HepG2 (cell line): ENCODE results near the gene PLEKHG2. TPM values are rescaled to one million over a fixed set of nuclear protein-coding genes. Genes with fewer than 3 reads are reported as not detected.

Experiments
- DBP ChIP-seq: sonication (generic); formaldehyde crosslinking; IDR thresholded peaks from 2 replicates; pipeline ENCODE4 v1.4.0; 2020; ENCODE audit warnings: missing genetic modification reagents; ENCODE audit errors: not compliant biosample characterization
- HIC2 ChIP-seq: sonication (generic); formaldehyde crosslinking; IDR thresholded peaks from 2 replicates; pipeline ENCODE4 v1.9.0; 2022; ENCODE audit warnings: low read depth, missing genetic modification reagents
- LBX2 ChIP-seq: sonication (generic); formaldehyde crosslinking; IDR thresholded peaks from 2 replicates; pipeline ENCODE4 v1.5.0; 2020; ENCODE audit warnings: missing genetic modification reagents, mild to moderate bottlenecking, borderline replicate concordance
- LRRFIP1 ChIP-seq: sonication (generic); formaldehyde crosslinking; conservative IDR thresholded peaks from 2 replicates; pipeline ENCODE4 v1.4.0; 2020; ENCODE audit warnings: missing genetic modification reagents
- MAF1 ChIP-seq: sonication (generic); formaldehyde crosslinking; IDR thresholded peaks from 2 replicates; pipeline ENCODE4 v1.5.0; 2020; ENCODE audit warnings: missing genetic modification reagents, borderline replicate concordance
- PATZ1 ChIP-seq: sonication (generic); formaldehyde crosslinking; IDR thresholded peaks from 2 replicates; pipeline ENCODE4 v1.4.0; 2020; ENCODE audit warnings: missing genetic modification reagents
- THAP11 ChIP-seq: IDR thresholded peaks from 2 replicates; pipeline ENCODE4 v1.6.1; 2016; ENCODE audit warnings: missing biosample characterization, missing genetic modification reagents
- ZFP36L1 ChIP-seq: sonication (generic); formaldehyde crosslinking; IDR thresholded peaks from 2 replicates; pipeline ENCODE4 v1.8.0; 2022; ENCODE audit warnings: mild to moderate bottlenecking, missing genetic modification reagents, moderate library complexity
- ZFP37 ChIP-seq: sonication (generic); formaldehyde crosslinking; IDR thresholded peaks from 2 replicates; pipeline ENCODE4 v1.4.0; 2020; ENCODE audit warnings: missing genetic modification reagents, borderline replicate concordance
- ZNF331 ChIP-seq: sonication (generic); formaldehyde crosslinking; IDR thresholded peaks from 2 replicates; pipeline ENCODE4 v1.4.0; 2020; ENCODE audit warnings: missing genetic modification reagents
- ZNF343 ChIP-seq: sonication (generic); formaldehyde crosslinking; IDR thresholded peaks from 2 replicates; pipeline ENCODE4 v1.4.0; 2020; ENCODE audit warnings: mild to moderate bottlenecking, missing genetic modification reagents
- ZNF460 ChIP-seq: sonication (generic); formaldehyde crosslinking; IDR thresholded peaks from 2 replicates; pipeline ENCODE4 v1.5.1; 2020; ENCODE audit warnings: missing genetic modification reagents, mild to moderate bottlenecking, borderline replicate concordance
- ZNF543 ChIP-seq: sonication (generic); formaldehyde crosslinking; IDR thresholded peaks from 2 replicates; pipeline ENCODE4 v1.4.0; 2020; ENCODE audit warnings: mild to moderate bottlenecking, missing genetic modification reagents
- ZNF558 ChIP-seq: sonication (generic); formaldehyde crosslinking; IDR thresholded peaks from 2 replicates; pipeline ENCODE4 v1.9.0; 2022; ENCODE audit warnings: mild to moderate bottlenecking, missing genetic modification reagents, borderline replicate concordance
- ZNF639 ChIP-seq: conservative IDR thresholded peaks from 2 replicates; pipeline ENCODE4 v1.6.1; 2018; ENCODE audit warnings: missing genetic modification reagents
- ZNF674 ChIP-seq: sonication (generic); formaldehyde crosslinking; IDR thresholded peaks from 2 replicates; pipeline ENCODE4 v1.5.0; 2020; ENCODE audit warnings: low read depth, mild to moderate bottlenecking, missing genetic modification reagents
- ZNF724P ChIP-seq: sonication (generic); formaldehyde crosslinking; IDR thresholded peaks from 2 replicates; pipeline ENCODE4 v1.8.0; 2022; ENCODE audit warnings: missing genetic modification reagents, borderline replicate concordance
- ZNF749 ChIP-seq: sonication (generic); formaldehyde crosslinking; IDR thresholded peaks from 2 replicates; pipeline ENCODE4 v1.8.0; 2022; ENCODE audit warnings: mild to moderate bottlenecking, missing genetic modification reagents, moderate library complexity, borderline replicate concordance
- ZNF775 ChIP-seq: sonication (generic); formaldehyde crosslinking; IDR thresholded peaks from 2 replicates; pipeline ENCODE4 v1.4.0; 2020; ENCODE audit warnings: missing genetic modification reagents, mild to moderate bottlenecking, moderate library complexity, borderline replicate concordance
- polyA plus RNA-seq, 8 experiments: library from polyadenylated mRNA; depleted of rRNA in 3 of 8; stranded (reverse) in 7 of 8; unstranded in 1 of 8; fragments of >200 nt; fragmentation: Illumina TruSeq in 4 of 8; extraction: Trizol in 4 of 8; gene quantifications; 2 replicates each; pipeline versions ENCODE4 v1.2.1 to v1.2.3, GENCODE V29; 2011 to 2016; ENCODE audit warnings: low read depth in 4 of 8, missing spikeins in 1 of 8, mixed read lengths in 1 of 8; ENCODE audit not compliant: insufficient read depth in 1 of 8
- total RNA-seq, 5 experiments: library from RNA; depleted of rRNA; stranded (reverse); fragments of >200 nt; fragmentation: Illumina TruSeq; extraction: Trizol; gene quantifications; 2 replicates each; pipeline ENCODE4 v1.2.3, GENCODE V29; 2016; ENCODE audit warnings: low read depth in 1 of 5

The PLEKHG2 gene
- total and polyA plus RNA-seq, 2 of the 13 experiments (the other 11 are each of a cell fraction or from before 2014, with no cell fraction given) = 3.6 to 6.8 TPM

GRCh38 chr19:39390751-39391437 lies 21.6 kb upstream of the PLEKHG2 start, which contains the start of the genes MED29 and PAF1 (continued):
- no peak for TF ChIP-seq ZNF460 (CRISPR knock-in tag)
- no peak for TF ChIP-seq HIC2 (CRISPR knock-in tag)
- TF ChIP-seq PATZ1 (CRISPR knock-in tag) = peak; percentile 56; the same call in 1 of the 2 replicates
- TF ChIP-seq ZNF343 (CRISPR knock-in tag) = no peak
- no peak for TF ChIP-seq ZNF775 (CRISPR knock-in tag)
- peak; percentile 62; the same call in 1 of the 2 replicates for TF ChIP-seq ZNF724P
- TF ChIP-seq ZNF674 = no peak
- TF ChIP-seq ZNF543 (CRISPR knock-in tag) = peak; percentile 90; the same call in 1 of the 2 replicates
- TF ChIP-seq ZNF749 (CRISPR knock-in tag) = no peak
- TF ChIP-seq THAP11 (CRISPR knock-in tag) = peak; percentile 98
- TF ChIP-seq LRRFIP1 (CRISPR knock-in tag) = no peak
- TF ChIP-seq MAF1 (CRISPR knock-in tag) = no peak
- no peak; the same call in 1 of the 2 replicates for TF ChIP-seq LBX2 (CRISPR knock-in tag)
- no peak for TF ChIP-seq ZNF558 (CRISPR knock-in tag)
- TF ChIP-seq ZFP37 (CRISPR knock-in tag) = no peak
- 0 out of 2 replicates have a peak, but pooled peaks have one; percentile 17 for TF ChIP-seq ZFP36L1
- TF ChIP-seq DBP (CRISPR knock-in tag) = no peak
- TF ChIP-seq ZNF331 = no peak
- peak; percentile 65; the same call in 1 of the 2 replicates for TF ChIP-seq ZNF639 (CRISPR knock-in tag)
